ENCODE data around the gene ABHD13. TPM values are rescaled to one million over a fixed set of nuclear protein-coding genes. Genes with fewer than 3 reads are reported as not detected.

The ABHD13 gene
- total RNA-seq, 1 experiment from 2014 or later, result 4.1 TPM

DNA sequence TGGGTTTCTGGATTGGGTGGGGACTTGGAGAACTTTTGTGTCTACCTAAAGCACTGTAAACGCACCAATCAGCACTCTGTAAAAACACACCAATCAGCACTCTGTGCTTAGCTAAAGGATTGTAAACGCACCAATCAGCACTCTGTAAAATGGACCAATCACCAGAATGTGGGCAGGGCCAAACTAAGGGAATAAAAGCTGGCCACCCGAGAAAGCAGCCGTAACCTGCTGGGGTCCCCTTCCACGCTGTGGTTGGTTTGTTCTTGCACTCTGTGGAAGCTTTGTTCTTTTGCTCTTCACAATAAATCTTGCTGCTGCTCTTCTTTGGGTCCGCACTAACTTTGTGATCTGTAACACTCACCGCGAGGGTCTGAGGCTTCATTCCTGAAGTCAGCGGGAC is 40.1 kb upstream of the ABHD13 start:
- Histone ChIP-seq H3K4me3 (replicated peaks in 1 of 2; ENCODE audit: low read depth in 1 of 2, low read length in 2 of 2) (no peak overlapping the region), H3K9me3 (ENCODE audit: control insufficient read depth in 1 of 2, insufficient read depth in 1 of 2, low read depth in 1 of 2, low read length in 2 of 2) (no peaks in the 10 kb centered on the region), H3K27me3 (ENCODE audit: insufficient read depth, low read length) (no peaks in the 10 kb centered on the region), H3K27ac (ENCODE audit: low read depth, low read length) (no peak overlapping the region), H4K20me1 (ENCODE audit: insufficient read depth) (no peaks in the 10 kb centered on the region), H3K9ac (ENCODE audit: low read length) (no peak overlapping the region), H3K79me2 (ENCODE audit: insufficient read depth, low read length) (no peaks in the 10 kb centered on the region), H3K9me2 (ENCODE audit: insufficient read depth) (no peaks in the 10 kb centered on the region), H3K36me3 (ENCODE audit: control insufficient read depth in 1 of 2, insufficient read depth in 2 of 2, low read length in 2 of 2) (no peaks in the 10 kb centered on the region), H2AFZ (ENCODE audit: low read depth, low read length, poor library complexity, severe bottlenecking) (no peak overlapping the region), H3K4me1 (ENCODE audit: control insufficient read depth in 1 of 2, insufficient read depth in 2 of 2, low read length in 2 of 2) (no peaks in the 10 kb centered on the region), H3K4me2 (ENCODE audit: low read length) (no peak overlapping the region)
- DNase-seq (ENCODE audit: low read depth, low spot score) (no peak), ATAC-seq (no peak)
- ChIA-PET CTCF (interaction anchor here (2.0 kb wide), 1 partner anchor 22 kb away, joined by 5 read pairs; no protein-coding TSS in a partner anchor), RAD21 (ENCODE audit: low non-redundant PET in 1 of 2, low total read pairs in 2 of 2, uncharacterized antibody in 2 of 2, unreplicated experiment in 2 of 2) (no interaction called here), POLR2A (no interaction called here)
- intact Hi-C loops (cut with micrococcal nuclease), result loop anchor here (5.0 kb wide), 2 partner anchors 329 to 719 kb away; no protein-coding TSS in a partner anchor
- no TSS peak for BruUV-seq (replicated peaks)
- TF ChIP-seq SIN3A (IDR thresholded peaks at IDR 0.05; ENCODE audit: low read depth), result no peak
- TF ChIP-seq, protein P1, sequence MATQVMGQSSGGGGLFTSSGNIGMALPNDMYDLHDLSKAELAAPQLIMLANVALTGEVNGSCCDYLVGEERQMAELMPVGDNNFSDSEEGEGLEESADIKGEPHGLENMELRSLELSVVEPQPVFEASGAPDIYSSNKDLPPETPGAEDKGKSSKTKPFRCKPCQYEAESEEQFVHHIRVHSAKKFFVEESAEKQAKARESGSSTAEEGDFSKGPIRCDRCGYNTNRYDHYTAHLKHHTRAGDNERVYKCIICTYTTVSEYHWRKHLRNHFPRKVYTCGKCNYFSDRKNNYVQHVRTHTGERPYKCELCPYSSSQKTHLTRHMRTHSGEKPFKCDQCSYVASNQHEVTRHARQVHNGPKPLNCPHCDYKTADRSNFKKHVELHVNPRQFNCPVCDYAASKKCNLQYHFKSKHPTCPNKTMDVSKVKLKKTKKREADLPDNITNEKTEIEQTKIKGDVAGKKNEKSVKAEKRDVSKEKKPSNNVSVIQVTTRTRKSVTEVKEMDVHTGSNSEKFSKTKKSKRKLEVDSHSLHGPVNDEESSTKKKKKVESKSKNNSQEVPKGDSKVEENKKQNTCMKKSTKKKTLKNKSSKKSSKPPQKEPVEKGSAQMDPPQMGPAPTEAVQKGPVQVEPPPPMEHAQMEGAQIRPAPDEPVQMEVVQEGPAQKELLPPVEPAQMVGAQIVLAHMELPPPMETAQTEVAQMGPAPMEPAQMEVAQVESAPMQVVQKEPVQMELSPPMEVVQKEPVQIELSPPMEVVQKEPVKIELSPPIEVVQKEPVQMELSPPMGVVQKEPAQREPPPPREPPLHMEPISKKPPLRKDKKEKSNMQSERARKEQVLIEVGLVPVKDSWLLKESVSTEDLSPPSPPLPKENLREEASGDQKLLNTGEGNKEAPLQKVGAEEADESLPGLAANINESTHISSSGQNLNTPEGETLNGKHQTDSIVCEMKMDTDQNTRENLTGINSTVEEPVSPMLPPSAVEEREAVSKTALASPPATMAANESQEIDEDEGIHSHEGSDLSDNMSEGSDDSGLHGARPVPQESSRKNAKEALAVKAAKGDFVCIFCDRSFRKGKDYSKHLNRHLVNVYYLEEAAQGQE (IDR thresholded peaks at IDR 0.05; ENCODE audit: low read depth), result no peak
- no peak for TF ChIP-seq FOSL1 (IDR thresholded peaks at IDR 0.05; ENCODE audit: low read depth)
- TF ChIP-seq, protein P2, sequence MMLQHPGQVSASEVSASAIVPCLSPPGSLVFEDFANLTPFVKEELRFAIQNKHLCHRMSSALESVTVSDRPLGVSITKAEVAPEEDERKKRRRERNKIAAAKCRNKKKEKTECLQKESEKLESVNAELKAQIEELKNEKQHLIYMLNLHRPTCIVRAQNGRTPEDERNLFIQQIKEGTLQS (IDR thresholded peaks at IDR 0.05), result no peak
- no peak for TF ChIP-seq EZH2 (IDR thresholded peaks at IDR 0.05)
- no peak for TF ChIP-seq ZFX (IDR thresholded peaks at IDR 0.05)
- TF ChIP-seq, protein P3, sequence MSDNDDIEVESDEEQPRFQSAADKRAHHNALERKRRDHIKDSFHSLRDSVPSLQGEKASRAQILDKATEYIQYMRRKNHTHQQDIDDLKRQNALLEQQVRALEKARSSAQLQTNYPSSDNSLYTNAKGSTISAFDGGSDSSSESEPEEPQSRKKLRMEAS (IDR thresholded peaks at IDR 0.05), result no peak
- TF ChIP-seq ELF1 (IDR thresholded peaks at IDR 0.05; ENCODE audit: borderline replicate concordance, low read depth), result no peak
- TF ChIP-seq EGR1 (IDR thresholded peaks at IDR 0.05; ENCODE audit: low read depth), result no peak
- TF ChIP-seq JUND (IDR thresholded peaks at IDR 0.05), result no peak
- TF ChIP-seq EZH2phosphoT487 (IDR thresholded peaks at IDR 0.05; ENCODE audit: borderline replicate concordance), result no peak
- TF ChIP-seq ZNF274 (IDR thresholded peaks at IDR 0.05; ENCODE audit: low read depth, low read length), result no peak
- no peak for TF ChIP-seq RAD21 (IDR thresholded peaks at IDR 0.05; ENCODE audit: low read depth)

Measured in HCT116 (cell line).